Measurements from ENCODE around the gene DNAAF5. TPM values are rescaled to one million over a fixed set of nuclear protein-coding genes. Genes with fewer than 3 reads are reported as not detected.

DNAAF5 gene
- total and polyA plus RNA-seq, 2 of the 13 experiments (the other 11 are each of a cell fraction or from before 2014, with no cell fraction given) = 11.9 to 21.5 TPM

DNA sequence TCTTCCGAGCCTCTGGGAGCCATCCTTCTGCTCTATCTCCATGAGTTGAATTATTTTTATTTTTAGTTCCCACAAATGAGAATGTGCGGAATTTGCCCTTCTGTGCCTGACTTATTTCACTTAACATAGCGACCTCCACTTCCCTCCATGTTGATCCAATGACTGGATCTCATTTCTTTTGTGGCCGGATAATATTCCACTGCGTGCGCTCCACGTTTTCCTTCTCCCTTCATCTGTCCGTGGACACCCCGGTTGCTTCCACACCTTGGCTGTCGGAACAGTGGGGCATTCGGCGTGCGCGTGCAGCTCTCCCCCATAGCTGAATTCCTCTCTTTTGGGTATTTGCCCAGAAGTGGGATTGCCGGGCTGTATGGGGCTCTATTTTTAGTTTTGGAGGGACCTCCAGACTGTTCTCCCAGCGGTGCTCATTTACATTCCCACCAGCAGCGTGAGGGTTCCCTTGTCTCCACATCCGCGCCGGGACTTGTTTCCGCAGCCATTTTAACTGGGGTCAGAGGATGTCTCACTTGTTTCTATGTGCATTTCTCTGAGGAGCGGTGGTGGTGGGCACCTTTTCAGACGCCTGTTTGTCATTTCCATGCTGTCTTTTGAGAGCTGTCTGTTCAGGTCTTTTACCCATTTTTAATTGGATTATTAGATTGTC lies 54.8 kb downstream of the DNAAF5 start:
- TF ChIP-seq ZHX1 (CRISPR knock-in tag; IDR thresholded peaks at IDR 0.05; ENCODE audit: low read depth) (no peak), SOX5 (CRISPR knock-in tag; IDR thresholded peaks at IDR 0.05; ENCODE audit: borderline replicate concordance) (no peak), NBN (conservative IDR thresholded peaks at IDR 0.05) (no peak), CEBPG (CRISPR knock-in tag; IDR thresholded peaks at IDR 0.05) (no peak)
- TF ChIP-seq, protein P1, sequence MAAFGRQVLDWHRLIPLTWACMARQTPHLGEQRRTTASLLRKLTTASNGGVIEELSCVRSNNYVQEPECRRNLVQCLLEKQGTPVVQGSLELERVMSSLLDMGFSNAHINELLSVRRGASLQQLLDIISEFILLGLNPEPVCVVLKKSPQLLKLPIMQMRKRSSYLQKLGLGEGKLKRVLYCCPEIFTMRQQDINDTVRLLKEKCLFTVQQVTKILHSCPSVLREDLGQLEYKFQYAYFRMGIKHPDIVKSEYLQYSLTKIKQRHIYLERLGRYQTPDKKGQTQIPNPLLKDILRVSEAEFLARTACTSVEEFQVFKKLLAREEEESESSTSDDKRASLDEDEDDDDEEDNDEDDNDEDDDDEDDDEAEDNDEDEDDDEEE (CRISPR knock-in tag; IDR thresholded peaks at IDR 0.05) = no peak
- TF ChIP-seq, protein P2, sequence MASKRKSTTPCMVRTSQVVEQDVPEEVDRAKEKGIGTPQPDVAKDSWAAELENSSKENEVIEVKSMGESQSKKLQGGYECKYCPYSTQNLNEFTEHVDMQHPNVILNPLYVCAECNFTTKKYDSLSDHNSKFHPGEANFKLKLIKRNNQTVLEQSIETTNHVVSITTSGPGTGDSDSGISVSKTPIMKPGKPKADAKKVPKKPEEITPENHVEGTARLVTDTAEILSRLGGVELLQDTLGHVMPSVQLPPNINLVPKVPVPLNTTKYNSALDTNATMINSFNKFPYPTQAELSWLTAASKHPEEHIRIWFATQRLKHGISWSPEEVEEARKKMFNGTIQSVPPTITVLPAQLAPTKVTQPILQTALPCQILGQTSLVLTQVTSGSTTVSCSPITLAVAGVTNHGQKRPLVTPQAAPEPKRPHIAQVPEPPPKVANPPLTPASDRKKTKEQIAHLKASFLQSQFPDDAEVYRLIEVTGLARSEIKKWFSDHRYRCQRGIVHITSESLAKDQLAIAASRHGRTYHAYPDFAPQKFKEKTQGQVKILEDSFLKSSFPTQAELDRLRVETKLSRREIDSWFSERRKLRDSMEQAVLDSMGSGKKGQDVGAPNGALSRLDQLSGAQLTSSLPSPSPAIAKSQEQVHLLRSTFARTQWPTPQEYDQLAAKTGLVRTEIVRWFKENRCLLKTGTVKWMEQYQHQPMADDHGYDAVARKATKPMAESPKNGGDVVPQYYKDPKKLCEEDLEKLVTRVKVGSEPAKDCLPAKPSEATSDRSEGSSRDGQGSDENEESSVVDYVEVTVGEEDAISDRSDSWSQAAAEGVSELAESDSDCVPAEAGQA (IDR thresholded peaks at IDR 0.05; ENCODE audit: low read depth) = no peak
- TF ChIP-seq, protein P2 (CRISPR knock-in tag; IDR thresholded peaks at IDR 0.05; ENCODE audit: borderline replicate concordance) = no peak
- intact Hi-C loops (cut with micrococcal nuclease; ENCODE audit: unreplicated experiment) = no loop called here
- Histone ChIP-seq H3K9me3 (ENCODE audit: low read length) (no peaks in the 10 kb centered on the region), H2AFZ (ENCODE audit: low read length) (no peak overlapping the region), H3K36me3 (replicated peaks in 1 of 2; ENCODE audit: control insufficient read depth in 1 of 2, insufficient read depth in 2 of 2, low read length in 2 of 2) (peaks cover 15 to 79% of the 10 kb centered on the region in 2 experiments), H3K9ac (ENCODE audit: insufficient read depth, low read depth, low read length) (no peak overlapping the region), H3K27me3 (ENCODE audit: control insufficient read depth in 1 of 2, insufficient read depth in 2 of 2, low read length in 2 of 2) (no peaks in the 10 kb centered on the region), H3K4me1 (ENCODE audit: insufficient read depth, low read length) (no peaks in the 10 kb centered on the region), H3K4me2 (ENCODE audit: low read depth, low read length) (no peak overlapping the region), H3K79me2 (ENCODE audit: insufficient read depth, low read length) (no peaks in the 10 kb centered on the region), H3K4me3 (replicated peaks in 1 of 3; ENCODE audit: insufficient read depth in 1 of 3, low read depth in 2 of 3, low read length in 3 of 3) (no peak overlapping the region), H4K20me1 (ENCODE audit: insufficient read depth, low read length) (no peaks in the 10 kb centered on the region), H3K27ac (ENCODE audit: extremely low read length, insufficient read depth, low read length) (no peak overlapping the region)
- ChIA-PET CTCF (ENCODE audit: low intra/inter-chr PET ratio, low total read pairs) (no interaction called here), POLR2A (no interaction called here)
- 94% methylated on average over 23 of the region's 23 CpGs for WGBS (ENCODE audit: low lambda C conversion rate)
- no peak for ATAC-seq
- no peak for DNase-seq (ENCODE audit: low spot score)
- in situ Hi-C loops (cut with HindIII; ENCODE audit: extremely low pct_ligation_motif_present, low pct_unique_long_range_greater_than_20kb) = no loop called here
- no peak for FAIRE-seq
- no TSS peak for BruUV-seq (replicated peaks)

All from HepG2 (cell line).